ENCODE results near the gene ENTPD3. TPM values are rescaled to one million over a fixed set of nuclear protein-coding genes. Genes with fewer than 3 reads are reported as not detected.

Gene ENTPD3, protein sequence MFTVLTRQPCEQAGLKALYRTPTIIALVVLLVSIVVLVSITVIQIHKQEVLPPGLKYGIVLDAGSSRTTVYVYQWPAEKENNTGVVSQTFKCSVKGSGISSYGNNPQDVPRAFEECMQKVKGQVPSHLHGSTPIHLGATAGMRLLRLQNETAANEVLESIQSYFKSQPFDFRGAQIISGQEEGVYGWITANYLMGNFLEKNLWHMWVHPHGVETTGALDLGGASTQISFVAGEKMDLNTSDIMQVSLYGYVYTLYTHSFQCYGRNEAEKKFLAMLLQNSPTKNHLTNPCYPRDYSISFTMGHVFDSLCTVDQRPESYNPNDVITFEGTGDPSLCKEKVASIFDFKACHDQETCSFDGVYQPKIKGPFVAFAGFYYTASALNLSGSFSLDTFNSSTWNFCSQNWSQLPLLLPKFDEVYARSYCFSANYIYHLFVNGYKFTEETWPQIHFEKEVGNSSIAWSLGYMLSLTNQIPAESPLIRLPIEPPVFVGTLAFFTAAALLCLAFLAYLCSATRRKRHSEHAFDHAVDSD
- total RNA-seq = not detected

DNA sequence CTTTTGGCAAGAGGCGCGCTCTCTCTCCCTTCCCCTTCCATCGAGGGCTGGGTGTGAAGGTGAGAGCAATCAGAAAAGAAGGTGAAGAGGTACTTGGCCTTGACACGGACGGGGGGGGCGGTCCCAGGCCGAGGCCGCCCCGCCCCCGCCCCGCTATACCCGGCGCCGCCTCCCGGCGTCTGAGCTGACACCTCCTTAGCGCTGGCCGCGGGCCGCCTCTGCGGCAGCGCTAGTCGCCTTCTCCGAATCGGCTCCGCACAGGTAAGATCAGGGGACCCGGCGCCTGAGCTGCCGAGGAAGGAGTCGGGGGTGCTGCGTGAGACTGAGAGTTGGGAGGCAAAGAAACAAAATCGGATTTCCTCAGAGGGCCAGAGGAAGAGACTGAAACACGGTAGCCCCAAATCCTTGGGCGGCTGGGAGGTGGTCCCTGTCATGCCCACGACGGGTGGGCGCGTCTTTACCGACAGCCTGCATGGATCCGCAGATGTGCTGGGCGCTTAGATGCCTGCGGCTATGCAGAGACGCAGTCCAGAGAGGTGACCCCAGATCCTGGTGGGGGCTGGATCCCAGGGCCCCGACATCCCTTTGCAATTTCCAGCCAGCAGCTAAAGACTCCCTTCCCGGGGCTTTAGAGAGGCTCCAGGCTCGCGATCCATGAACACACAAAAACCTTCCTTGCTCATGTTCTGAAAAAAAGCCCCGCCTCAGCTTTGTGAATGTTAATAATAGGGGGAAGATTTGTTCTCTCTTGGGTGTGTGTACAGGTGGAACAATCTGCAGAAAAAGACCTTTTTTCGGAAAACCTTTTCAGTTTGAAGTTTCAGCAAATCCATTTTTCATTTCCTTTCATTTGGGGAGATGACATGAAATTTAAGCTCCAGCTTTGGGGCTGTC lies at the start of gene ENTPD3:
Gene ENTPD3, plus strand, starts transcription at position 184 of the 894 bp plus-strand sequence. CDS start 874 bp downstream, outside the sequence.
- Mint-ChIP-seq H3K9me3 (ENCODE audit: low read depth) (no peaks in the 10 kb centered on the region), H3K27me3 (peaks cover 34% of the 10 kb centered on the region), H3K4me1 (peaks cover 5% of the 10 kb centered on the region), H3K27ac (no peak within 1 kb of the TSS), H3K4me3 (peak within 1 kb of the TSS; percentile 21), H3K36me3 (ENCODE audit: low read depth) (no peaks in the 10 kb centered on the region)
- POLR2A ChIA-PET = no interaction called here
- DNase-seq = peak; percentile 67
- ATAC-seq = peak; percentile 94
- CTCF ChIA-PET = interaction anchor here (0.6 kb wide), 1 partner anchor 14 kb away, joined by 3 read pairs; no protein-coding TSS in a partner anchor
- intact Hi-C loops (cut with DNase I, micrococcal nuclease) = no loop called here

DNA sequence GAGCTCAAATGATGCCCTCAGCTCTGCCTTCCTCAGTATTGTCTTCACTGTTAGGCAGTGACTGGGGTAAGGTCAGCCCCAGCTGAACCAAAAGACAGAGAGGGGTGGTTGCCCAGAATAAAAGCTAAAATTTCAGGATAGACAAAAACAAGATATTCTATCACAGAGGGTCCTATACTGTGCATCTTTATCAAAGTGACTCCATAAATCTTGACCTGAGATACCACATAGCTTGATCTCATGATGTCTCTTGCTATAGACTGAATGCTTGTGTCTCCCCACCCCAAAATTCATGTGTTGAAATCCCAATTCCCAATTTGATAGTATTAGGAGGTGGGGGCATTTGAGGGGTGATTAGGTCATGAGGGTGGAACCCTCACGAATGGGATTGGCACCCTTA lies 47.1 kb upstream of the ENTPD3 start:
- ChIA-PET POLR2A (no interaction called here), CTCF (interaction anchor here (1.9 kb wide), 1 partner anchor 11 kb away, joined by 5 read pairs; no protein-coding TSS in a partner anchor)
- DNase-seq (no peak), ATAC-seq (no peak)
- peaks cover 5% of the 10 kb centered on the region for H3K27me3 Mint-ChIP-seq
- intact Hi-C loops (cut with DNase I, micrococcal nuclease) = loop anchor here in 1 of 2 experiments (10.0 kb wide), 1 partner anchor 1755 kb away; the partner anchor contains the start of gene TRAK1
- no peaks in the 10 kb centered on the region for H3K9me3 Mint-ChIP-seq (ENCODE audit: low read depth)
- no peaks in the 10 kb centered on the region for H3K36me3 Mint-ChIP-seq (ENCODE audit: low read depth)
- H3K4me3 Mint-ChIP-seq = no peak overlapping the region
- H3K4me1 Mint-ChIP-seq = peaks cover 17% of the 10 kb centered on the region
- H3K27ac Mint-ChIP-seq = no peak overlapping the region

DNA sequence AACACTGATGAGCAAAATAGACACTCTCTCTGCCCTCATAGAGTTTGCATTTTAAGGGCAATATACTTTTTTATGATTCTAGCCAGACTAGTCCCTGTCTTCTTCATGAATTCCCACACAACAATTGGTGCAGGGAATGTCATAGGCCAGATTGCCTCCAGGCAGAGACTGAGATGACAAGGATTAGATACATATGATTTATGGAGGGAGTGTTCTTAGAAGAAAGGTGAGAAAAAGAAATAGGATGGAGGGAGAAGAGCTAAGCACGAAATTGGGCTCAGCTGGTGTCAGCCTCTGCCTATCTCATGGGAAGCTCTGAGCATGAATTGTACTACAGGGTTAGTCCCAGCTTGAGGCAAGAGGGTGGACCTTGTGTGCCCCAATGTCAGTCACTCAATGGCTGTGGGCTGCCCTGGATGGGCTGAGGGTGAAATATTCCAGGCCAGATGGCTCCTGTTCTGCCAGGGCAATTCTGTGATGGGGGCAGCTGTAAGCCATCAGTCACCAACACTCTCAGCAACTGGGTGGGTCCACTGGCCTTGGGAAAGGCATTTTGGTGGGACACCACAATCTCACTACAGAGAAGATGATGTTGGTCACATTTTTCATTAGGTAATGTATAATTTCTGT lies 46.3 kb upstream of the ENTPD3 start:
- intact Hi-C loops (cut with DNase I, micrococcal nuclease) = no loop called here
- no peak for DNase-seq
- no peak for ATAC-seq
- Mint-ChIP-seq H3K27ac (no peak overlapping the region), H3K4me3 (no peak overlapping the region), H3K4me1 (peaks cover 17% of the 10 kb centered on the region), H3K36me3 (ENCODE audit: low read depth) (no peaks in the 10 kb centered on the region), H3K27me3 (peaks cover 5% of the 10 kb centered on the region), H3K9me3 (ENCODE audit: low read depth) (no peaks in the 10 kb centered on the region)
- ChIA-PET CTCF (interaction anchor here (1.9 kb wide), 1 partner anchor 12 kb away, joined by 5 read pairs; no protein-coding TSS in a partner anchor), POLR2A (no interaction called here)

DNA sequence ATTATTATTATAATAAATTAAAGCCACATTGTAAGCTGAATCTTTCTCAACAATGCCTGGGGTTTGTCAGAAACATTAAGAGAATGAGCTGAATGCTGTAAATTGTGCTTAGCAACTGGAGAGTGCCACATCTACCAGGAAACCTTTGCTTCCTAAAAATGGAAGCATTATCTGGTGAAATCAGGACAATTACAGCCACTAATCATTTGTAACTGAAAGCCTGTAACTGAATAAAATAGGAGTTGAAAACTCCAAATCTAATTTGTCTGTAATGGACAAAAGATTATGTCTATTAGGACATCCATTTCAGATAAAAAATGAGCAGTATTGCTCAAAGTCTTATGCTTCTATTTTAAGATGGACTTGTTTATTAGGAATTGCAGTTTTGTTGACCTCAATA lies 45.3 kb upstream of the ENTPD3 start:
- intact Hi-C loops (cut with DNase I, micrococcal nuclease) = no loop called here
- H3K27ac Mint-ChIP-seq = no peak overlapping the region
- DNase-seq (no peak), ATAC-seq (no peak)
- no peak overlapping the region for H3K4me3 Mint-ChIP-seq
- peaks cover 13% of the 10 kb centered on the region for H3K4me1 Mint-ChIP-seq
- no peaks in the 10 kb centered on the region for H3K36me3 Mint-ChIP-seq (ENCODE audit: low read depth)
- ChIA-PET POLR2A (interaction anchor here (0.6 kb wide), 1 partner anchor 25 kb away, joined by 4 read pairs; no protein-coding TSS in a partner anchor), CTCF (interaction anchor here (1.4 kb wide), 1 partner anchor 150 kb away, joined by 3 read pairs; no protein-coding TSS in a partner anchor)
- H3K27me3 Mint-ChIP-seq = peaks cover 5% of the 10 kb centered on the region
- H3K9me3 Mint-ChIP-seq (ENCODE audit: low read depth) = no peaks in the 10 kb centered on the region

DNA sequence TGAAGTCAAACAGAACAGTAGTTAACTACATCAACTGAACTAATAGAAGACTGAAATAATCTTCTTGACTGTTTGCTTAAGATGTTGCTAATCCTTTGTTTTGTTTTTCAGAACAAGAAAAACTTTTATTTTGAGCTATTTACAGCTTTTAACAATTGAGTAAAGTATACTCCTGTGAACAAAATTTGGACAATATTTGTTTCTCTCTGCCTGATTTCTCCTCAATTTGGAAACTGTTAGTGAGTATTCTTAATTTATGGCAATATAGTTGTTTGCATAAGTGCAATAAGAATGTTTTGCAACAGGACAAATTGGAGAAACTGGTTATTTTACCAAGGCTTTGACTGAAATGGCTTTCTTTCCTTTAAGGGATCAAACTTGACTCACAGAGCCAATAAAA lies 36.5 kb upstream of the ENTPD3 start:
- CTCF ChIA-PET = no interaction called here

DNA sequence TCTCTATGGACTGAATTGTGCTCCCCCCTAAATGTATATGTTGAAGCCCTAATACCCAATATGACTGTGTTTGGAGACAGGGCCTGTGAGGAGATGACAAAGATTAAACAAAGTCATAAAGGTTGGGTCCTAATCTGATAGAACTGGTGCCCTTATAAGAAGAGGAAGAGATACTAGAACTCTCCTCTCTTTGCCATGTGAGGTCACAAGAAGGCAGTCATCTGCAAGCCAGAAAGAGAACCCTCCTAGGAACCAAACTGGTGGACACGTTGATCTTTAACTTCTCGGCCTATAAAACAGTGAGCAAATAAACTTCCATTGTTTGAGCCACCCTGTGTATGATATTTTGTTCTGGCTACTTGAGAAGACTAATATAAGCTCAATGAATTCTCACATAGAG lies 31.6 kb upstream of the ENTPD3 start:
- CTCF ChIA-PET = no interaction called here
- POLR2A ChIA-PET = no interaction called here
- H3K27ac Mint-ChIP-seq = no peak overlapping the region

More for the DNA sequence above, 36.5 kb upstream of the ENTPD3 start:
- ATAC-seq (no peak), DNase-seq (no peak)
- H3K27ac Mint-ChIP-seq = no peak overlapping the region
- no peaks in the 10 kb centered on the region for H3K4me1 Mint-ChIP-seq
- H3K36me3 Mint-ChIP-seq (ENCODE audit: low read depth) = no peaks in the 10 kb centered on the region
- peaks cover 7% of the 10 kb centered on the region for H3K9me3 Mint-ChIP-seq (ENCODE audit: low read depth)
- intact Hi-C loops (cut with DNase I, micrococcal nuclease) = no loop called here
- POLR2A ChIA-PET = interaction anchor here (0.7 kb wide), 1 partner anchor 1416 kb away, joined by 3 read pairs; no protein-coding TSS in a partner anchor
- H3K27me3 Mint-ChIP-seq = peaks cover 13% of the 10 kb centered on the region
- no peak overlapping the region for H3K4me3 Mint-ChIP-seq

DNA sequence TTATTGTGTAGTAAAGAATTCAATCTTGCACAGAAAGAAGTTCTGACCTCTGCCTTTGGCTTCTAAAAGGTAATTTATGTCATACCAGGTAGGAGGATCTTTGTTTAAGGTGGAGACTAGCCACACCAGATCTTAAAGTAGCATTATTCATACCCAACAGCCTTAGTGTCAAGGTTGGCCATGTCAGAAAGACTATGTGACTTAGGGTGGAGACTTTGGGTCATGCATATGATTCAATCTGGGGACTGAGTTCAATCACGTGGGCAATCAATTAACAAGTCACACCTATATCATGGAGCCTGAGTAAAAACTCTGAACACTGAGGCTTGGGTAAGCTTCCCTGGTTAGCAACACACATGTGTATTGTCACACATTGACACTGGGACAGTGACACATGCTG lies 28.5 kb upstream of the ENTPD3 start:
- intact Hi-C loops (cut with DNase I, micrococcal nuclease) = no loop called here
- peaks cover 15% of the 10 kb centered on the region for H3K27me3 Mint-ChIP-seq
- H3K4me3 Mint-ChIP-seq = no peak overlapping the region
- H3K36me3 Mint-ChIP-seq (ENCODE audit: low read depth) = no peaks in the 10 kb centered on the region
- POLR2A ChIA-PET = no interaction called here
- no peak for DNase-seq
- no peak overlapping the region for H3K27ac Mint-ChIP-seq
- ATAC-seq = no peak
- peaks cover 3% of the 10 kb centered on the region for H3K9me3 Mint-ChIP-seq (ENCODE audit: low read depth)
- CTCF ChIA-PET = no interaction called here
- H3K4me1 Mint-ChIP-seq = no peaks in the 10 kb centered on the region

More for the DNA sequence above, 31.6 kb upstream of the ENTPD3 start:
- ATAC-seq (no peak), DNase-seq (no peak)
- H3K9me3 Mint-ChIP-seq (ENCODE audit: low read depth) = peaks cover 10% of the 10 kb centered on the region
- H3K4me3 Mint-ChIP-seq = no peak overlapping the region
- no peaks in the 10 kb centered on the region for H3K4me1 Mint-ChIP-seq
- intact Hi-C loops (cut with DNase I, micrococcal nuclease) = no loop called here
- peaks cover 18% of the 10 kb centered on the region for H3K27me3 Mint-ChIP-seq
- no peaks in the 10 kb centered on the region for H3K36me3 Mint-ChIP-seq (ENCODE audit: low read depth)

DNA sequence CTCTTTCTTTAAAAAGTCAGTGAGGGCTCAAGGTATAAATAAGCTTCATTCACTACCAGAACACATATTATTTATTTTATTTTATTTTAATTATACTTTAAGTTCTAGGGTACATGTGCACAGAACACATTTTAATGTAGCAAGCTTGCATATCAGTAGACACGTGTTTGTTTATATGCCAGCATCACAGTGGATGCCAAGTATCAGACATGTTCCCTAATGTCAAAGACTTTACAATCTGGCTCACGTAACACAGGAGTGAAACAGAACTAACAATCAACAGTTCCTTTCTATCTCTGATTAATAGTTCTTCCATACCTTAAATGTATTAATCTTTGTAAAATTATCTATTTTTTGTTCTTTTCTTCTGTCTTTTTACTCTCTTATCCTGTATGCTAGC lies 23.3 kb upstream of the ENTPD3 start:
- ChIA-PET POLR2A (no interaction called here), CTCF (no interaction called here)
- no peaks in the 10 kb centered on the region for H3K9me3 Mint-ChIP-seq (ENCODE audit: low read depth)
- no peak for ATAC-seq
- no peak overlapping the region for H3K4me3 Mint-ChIP-seq
- H3K27ac Mint-ChIP-seq = no peak overlapping the region
- peaks cover 7% of the 10 kb centered on the region for H3K27me3 Mint-ChIP-seq
- no peaks in the 10 kb centered on the region for H3K36me3 Mint-ChIP-seq (ENCODE audit: low read depth)
- no peaks in the 10 kb centered on the region for H3K4me1 Mint-ChIP-seq
- intact Hi-C loops (cut with DNase I, micrococcal nuclease) = no loop called here
- DNase-seq = no peak

DNA sequence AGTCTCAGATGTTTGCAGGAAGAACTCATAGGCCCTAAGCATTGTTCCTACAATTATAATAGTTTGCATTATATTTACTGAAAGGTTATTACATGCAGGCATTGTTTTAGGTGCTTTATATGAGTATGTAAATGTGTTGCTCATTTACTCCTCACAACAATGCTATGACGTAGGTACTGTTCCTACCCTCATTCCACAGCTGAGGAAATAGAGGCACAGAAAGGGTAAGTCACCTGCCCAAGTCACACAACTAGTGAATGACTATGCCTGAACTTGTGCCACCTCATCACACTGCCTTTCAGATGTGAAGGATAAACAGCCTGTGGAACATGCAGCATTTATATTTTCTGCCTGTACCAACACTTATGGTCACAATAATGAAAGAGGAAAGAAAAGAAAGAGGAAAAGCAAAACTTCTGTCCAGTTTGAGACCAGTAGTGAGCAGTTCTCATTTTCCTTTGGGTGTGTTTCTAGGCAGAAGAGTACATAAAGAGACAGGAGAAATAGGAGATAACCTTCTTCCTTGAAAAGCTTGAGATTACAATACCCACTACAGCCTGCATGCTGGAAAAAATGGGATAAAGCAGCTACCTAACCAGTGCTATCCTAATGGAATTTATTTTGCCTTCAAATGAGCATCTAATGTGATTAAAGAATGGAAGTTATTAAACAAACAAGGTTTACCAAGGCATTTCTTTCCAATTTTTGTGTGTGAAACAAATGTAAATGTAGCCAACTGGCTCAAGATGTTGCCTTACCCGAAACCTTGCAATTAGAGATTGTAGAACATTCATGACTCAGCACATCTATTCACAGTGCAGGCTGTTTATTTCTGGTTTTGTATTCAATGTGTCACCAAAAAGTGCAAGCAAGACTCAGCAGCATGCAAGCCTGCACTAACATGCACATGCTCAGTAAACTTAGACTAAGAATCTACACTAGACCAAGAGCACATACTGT lies 20.5 kb upstream of the ENTPD3 start:
- no peaks in the 10 kb centered on the region for H3K36me3 Mint-ChIP-seq (ENCODE audit: low read depth)
- intact Hi-C loops (cut with DNase I, micrococcal nuclease) = no loop called here
- H3K4me1 Mint-ChIP-seq = no peaks in the 10 kb centered on the region
- no peak for DNase-seq
- peaks cover 18% of the 10 kb centered on the region for H3K27me3 Mint-ChIP-seq
- no peak for ATAC-seq
- peaks cover 1% of the 10 kb centered on the region for H3K9me3 Mint-ChIP-seq (ENCODE audit: low read depth)
- POLR2A ChIA-PET = no interaction called here
- no peak overlapping the region for H3K27ac Mint-ChIP-seq
- no peak overlapping the region for H3K4me3 Mint-ChIP-seq
- CTCF ChIA-PET = no interaction called here

DNA sequence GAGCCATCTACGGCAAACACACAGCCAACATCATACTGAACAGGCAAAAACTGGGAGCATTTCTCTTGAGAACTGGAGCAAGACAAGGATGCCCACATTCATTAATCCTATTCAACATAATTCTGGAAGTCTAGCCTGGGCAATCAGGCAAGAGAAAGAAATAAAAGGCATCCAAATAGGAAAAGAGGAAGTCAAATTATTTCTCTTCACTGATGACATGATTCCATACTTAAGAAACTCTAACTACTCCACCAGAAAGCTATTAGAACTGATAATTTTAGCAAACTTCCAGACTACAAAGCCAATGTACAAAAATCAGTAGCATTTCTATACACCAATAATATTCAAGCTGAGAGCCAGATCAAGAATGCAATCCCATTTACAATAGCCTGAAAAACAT lies 17.3 kb upstream of the ENTPD3 start:
- H3K27ac Mint-ChIP-seq = no peak overlapping the region
- POLR2A ChIA-PET = no interaction called here
- peaks cover 21% of the 10 kb centered on the region for H3K27me3 Mint-ChIP-seq
- DNase-seq (no peak), ATAC-seq (no peak)
- H3K4me3 Mint-ChIP-seq = no peak overlapping the region
- no peaks in the 10 kb centered on the region for H3K4me1 Mint-ChIP-seq
- intact Hi-C loops (cut with DNase I, micrococcal nuclease) = no loop called here
- peaks cover 1% of the 10 kb centered on the region for H3K9me3 Mint-ChIP-seq (ENCODE audit: low read depth)
- CTCF ChIA-PET = no interaction called here
- H3K36me3 Mint-ChIP-seq (ENCODE audit: low read depth) = no peaks in the 10 kb centered on the region

All from activated CD4-positive, alpha-beta T cell treated with anti-CD3 and anti-CD28 coated beads for 36 hours (primary cell).